ENCODE data around the gene POU3F3. TPM values are rescaled to one million over a fixed set of nuclear protein-coding genes. Genes with fewer than 3 reads are reported as not detected.

Gene POU3F3
- total RNA-seq, 6 donors from 2014 or later, result not detected

GRCh38 chr2:104866883-104867812, 13.2 kb downstream of the POU3F3 start:
- DNase-seq, result peak in 1 of 2 donors; percentile 76
- H3K36me3 ChIP-seq, result no peaks in the 10 kb centered on the region
- WGBS, 2 donors, result 2 to 5% methylated on average over 17 to 33 of the region's 51 CpGs
- H3K27me3 ChIP-seq, result peaks cover 0 to 60% (median 31%) of the 10 kb centered on the region in 4 donors
- no peak for ATAC-seq (ENCODE audit: low FRiP score in 2 of 2)
- TF ChIP-seq EP300 (IDR thresholded peaks at IDR 0.05) (no peak), POLR2A (IDR thresholded peaks at IDR 0.05) (no peak), POLR2AphosphoS5 (IDR thresholded peaks at IDR 0.05) (no peak), CTCF (IDR thresholded peaks at IDR 0.05) (no peak)
- no peak overlapping the region for H3K27ac ChIP-seq
- no peaks in the 10 kb centered on the region for H3K9me3 ChIP-seq
- H3K4me1 ChIP-seq, result peaks cover 4 to 27% (median 9%) of the 10 kb centered on the region in 4 donors
- H3K4me3 ChIP-seq, result no peak overlapping the region

- DNase-seq (peak in 1 of 2 donors; percentile 51), ATAC-seq (ENCODE audit: low FRiP score in 2 of 2) (no peak)
- Histone ChIP-seq H3K4me1 (peaks cover 10 to 32% (median 14%) of the 10 kb centered on the region in 4 donors), H3K4me3 (no peak overlapping the region), H3K27ac (no peak overlapping the region), H3K9me3 (no peaks in the 10 kb centered on the region), H3K27me3 (peaks cover 0 to 62% (median 33%) of the 10 kb centered on the region in 4 donors), H3K36me3 (no peaks in the 10 kb centered on the region)
- TF ChIP-seq POLR2A (IDR thresholded peaks at IDR 0.05) (no peak), EP300 (IDR thresholded peaks at IDR 0.05) (no peak), POLR2AphosphoS5 (IDR thresholded peaks at IDR 0.05) (no peak), CTCF (IDR thresholded peaks at IDR 0.05) (no peak)
- 12 to 16% methylated on average over 21 to 33 of the region's 33 CpGs for WGBS, 2 donors
Observed at GRCh38 chr2:104867813-104868504, 14.0 kb downstream of the POU3F3 start.

GRCh38 chr2:104868505-104868866, 14.6 kb downstream of the POU3F3 start:
- no peak for ATAC-seq (ENCODE audit: low FRiP score in 2 of 2)
- 9 to 32% methylated on average over 2 to 4 of the region's 4 CpGs for WGBS, 2 donors
- Histone ChIP-seq H3K36me3 (no peaks in the 10 kb centered on the region), H3K27ac (no peak overlapping the region), H3K27me3 (peaks cover 0 to 61% (median 28%) of the 10 kb centered on the region in 4 donors), H3K4me3 (no peak overlapping the region), H3K9me3 (no peaks in the 10 kb centered on the region), H3K4me1 (peaks cover 14 to 35% (median 16%) of the 10 kb centered on the region in 4 donors)
- no peak for DNase-seq
- TF ChIP-seq EP300 (IDR thresholded peaks at IDR 0.05) (no peak), POLR2AphosphoS5 (IDR thresholded peaks at IDR 0.05) (no peak), CTCF (IDR thresholded peaks at IDR 0.05) (no peak), POLR2A (IDR thresholded peaks at IDR 0.05) (no peak)

- Histone ChIP-seq H3K27me3 (peaks cover 0 to 48% (median 18%) of the 10 kb centered on the region in 4 donors), H3K27ac (no peak overlapping the region), H3K4me1 (peaks cover 14 to 30% (median 16%) of the 10 kb centered on the region in 4 donors), H3K4me3 (no peak overlapping the region), H3K36me3 (no peaks in the 10 kb centered on the region), H3K9me3 (no peaks in the 10 kb centered on the region)
- ATAC-seq (ENCODE audit: low FRiP score in 2 of 2) (no peak), DNase-seq (no peak)
- 23 to 30% methylated on average over 3 to 4 of the region's 4 CpGs for WGBS, 2 donors
- TF ChIP-seq POLR2AphosphoS5 (IDR thresholded peaks at IDR 0.05), result no peak
- no peak for TF ChIP-seq POLR2A (IDR thresholded peaks at IDR 0.05)
- no peak for TF ChIP-seq CTCF (IDR thresholded peaks at IDR 0.05)
- no peak for TF ChIP-seq EP300 (IDR thresholded peaks at IDR 0.05)
Observed at GRCh38 chr2:104870100-104870975, 16.4 kb downstream of the POU3F3 start.
